GM23338 (cell line): ENCODE data around the gene UBALD1.

Experiments used
- CTCF ChIP-seq, 2 experiments: fragments of 200-600 bp in 1 of 2; sonication (generic) in 1 of 2; conservative IDR thresholded peaks; 2 replicates each; pipeline versions ENCODE4 v1.5.1 to v1.6.1; 2016 to 2017; ENCODE audit warnings: antibody characterized with exemption in 2 of 2, low read depth in 2 of 2, mild to moderate bottlenecking in 2 of 2, moderate library complexity in 1 of 2
- EZH2 ChIP-seq: fragments of 200-600 bp; sonication (generic); IDR thresholded peaks from one replicate; pipeline ENCODE4 v1.8.0; 2017; ENCODE audit warnings: antibody characterized with exemption, mild to moderate bottlenecking, low read depth; ENCODE audit not compliant: unreplicated experiment
- EZH2phosphoT487 ChIP-seq: fragments of 200-600 bp; sonication (generic); IDR thresholded peaks from one replicate; pipeline ENCODE4 v1.8.1; 2018; ENCODE audit warnings: antibody characterized with exemption; ENCODE audit not compliant: unreplicated experiment
- REST ChIP-seq: IDR thresholded peaks from one replicate; pipeline ENCODE4 v1.6.1; 2018; ENCODE audit warnings: antibody characterized with exemption; ENCODE audit not compliant: unreplicated experiment

GRCh38 chr16:4647644-4647980 lies 32.9 kb upstream of the UBALD1 start:
- TF ChIP-seq CTCF (conservative IDR thresholded peaks at IDR 0.05; ENCODE audit: low read depth in 2 of 2) (no peak), EZH2 (no peak), REST (no peak), EZH2phosphoT487 (no peak)
